Midbrain (tissue), 1 donor: ENCODE measurements around the gene PDILT.

Experiments
- DNase-seq: peaks from one replicate; lab custom pipeline; 2025; lab: John Stamatoyannopoulos, UW

PDILT gene

DNA sequence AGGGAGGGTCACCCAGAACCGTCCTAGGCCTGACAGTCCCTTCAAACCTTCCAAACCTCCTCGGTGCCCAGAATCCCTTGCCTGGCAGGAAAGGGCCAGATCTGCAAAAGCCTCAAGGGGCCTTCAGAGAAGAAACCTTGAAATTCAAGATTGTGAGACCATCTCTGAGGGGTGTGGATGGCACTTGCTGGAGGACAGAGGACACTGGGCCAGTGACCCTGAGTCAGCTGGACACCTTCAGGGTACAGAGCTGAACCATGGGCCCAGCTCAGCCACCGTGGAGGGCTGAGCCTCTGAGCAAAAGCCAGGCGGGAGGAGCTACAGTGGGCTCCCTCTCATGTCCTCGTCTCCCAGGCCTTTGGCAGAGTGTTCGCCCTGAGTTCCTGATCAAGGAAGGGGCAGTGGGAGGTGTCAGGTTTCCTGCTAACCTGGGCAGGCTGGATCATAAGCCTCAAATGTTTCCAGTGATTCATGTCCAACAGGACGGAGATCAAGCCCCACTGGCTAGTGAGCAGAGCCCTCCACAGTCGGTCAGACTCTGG, 3.0 kb downstream of the PDILT start:
- no peak for DNase-seq

DNA sequence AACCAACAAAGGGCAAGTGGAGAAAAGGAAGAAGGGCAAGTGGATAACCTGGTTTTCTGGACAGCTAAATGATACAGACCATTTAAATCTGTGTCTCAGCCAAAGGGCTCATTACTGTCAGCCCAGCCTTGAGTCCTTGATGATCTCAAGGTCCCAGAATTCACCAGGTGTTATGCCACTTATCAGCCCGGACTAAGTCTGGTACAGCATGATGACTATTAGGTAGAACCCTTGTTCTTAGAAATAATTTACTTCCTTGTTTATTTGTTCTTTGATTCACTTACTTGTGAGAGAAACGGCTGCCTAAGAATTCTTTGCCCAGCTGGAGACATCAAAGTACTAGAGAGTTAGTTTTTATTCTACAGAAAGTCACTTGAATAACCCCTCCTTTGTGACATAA, 3.5 kb downstream of the PDILT start:
- no peak for DNase-seq

- no peak for DNase-seq
Observed at GRCh38 chr16:20399185-20399584, 5.4 kb downstream of the PDILT start.

GRCh38 chr16:20398603-20399002, 5.9 kb downstream of the PDILT start:
- DNase-seq: no peak

DNA sequence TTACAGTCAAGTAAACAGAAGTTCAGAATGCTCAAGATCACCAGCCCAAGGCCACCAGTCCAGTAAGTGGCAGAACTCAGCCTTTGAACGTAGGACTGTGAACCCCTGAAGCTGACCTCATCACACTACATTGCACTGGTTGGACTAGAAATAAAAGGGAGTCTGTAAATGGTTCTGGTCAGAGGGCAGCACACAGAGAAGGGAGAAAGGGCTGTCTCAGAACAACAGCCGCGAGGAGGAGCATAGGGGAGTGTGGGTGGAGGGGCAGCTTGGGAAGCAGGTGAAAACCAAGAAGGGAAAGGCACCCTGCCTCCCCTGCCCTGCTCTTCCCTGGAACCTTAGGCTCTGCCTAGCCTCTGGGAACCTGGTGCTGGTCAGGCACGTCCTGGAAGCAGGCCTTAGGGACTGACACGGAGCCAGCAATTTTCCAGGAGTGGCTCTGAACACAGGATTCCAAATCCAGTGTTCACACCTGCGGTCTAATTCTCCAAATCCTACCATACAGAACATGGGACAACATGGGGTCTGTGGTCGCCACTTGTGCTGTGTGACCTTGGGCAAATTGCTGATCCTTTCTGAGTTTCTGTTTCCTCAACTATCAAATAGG, 7.0 kb downstream of the PDILT start:
- DNase-seq: no peak

- DNase-seq: no peak
Observed at GRCh38 chr16:20396846-20397467, 7.6 kb downstream of the PDILT start.

- DNase-seq: no peak
Observed at GRCh38 chr16:20395946-20396345, 8.6 kb downstream of the PDILT start.

DNA sequence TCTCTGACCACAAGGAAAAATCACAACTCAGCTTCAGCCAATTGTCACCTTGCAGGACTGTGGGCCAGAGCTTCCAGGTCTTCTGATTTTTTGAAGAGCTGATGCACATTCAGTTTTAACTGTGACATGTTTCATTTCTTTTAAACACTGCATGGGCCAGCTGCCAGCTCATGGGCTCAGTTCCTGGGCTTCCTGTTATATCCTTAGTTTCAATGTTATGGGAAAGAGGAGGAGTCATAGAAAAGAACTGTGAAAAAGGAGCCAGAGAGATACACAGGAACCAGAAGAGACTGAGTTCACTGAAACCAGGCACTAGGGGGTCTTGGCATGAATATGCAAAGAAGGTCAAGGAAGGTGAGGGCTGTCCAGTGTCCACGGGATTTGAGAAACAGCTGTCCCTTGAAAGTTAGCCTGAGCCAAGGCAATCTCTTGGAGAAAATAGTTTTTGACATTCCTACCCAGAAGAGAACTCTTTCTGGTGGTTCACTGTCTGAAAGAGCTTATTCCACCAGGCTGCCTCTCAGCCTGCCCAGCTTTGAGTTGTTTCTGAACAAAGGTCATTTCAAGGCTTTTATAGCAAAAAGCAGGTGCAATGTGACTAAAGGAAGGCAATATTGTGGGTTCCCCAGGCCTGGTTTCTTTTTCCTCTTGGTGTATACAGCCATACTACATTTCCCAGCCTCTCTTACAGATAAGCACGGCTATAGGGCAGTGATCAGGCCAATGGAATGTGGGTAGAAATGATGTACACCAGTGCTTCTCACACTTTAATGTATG, 10.5 kb downstream of the PDILT start:
- DNase-seq: no peak

DNA sequence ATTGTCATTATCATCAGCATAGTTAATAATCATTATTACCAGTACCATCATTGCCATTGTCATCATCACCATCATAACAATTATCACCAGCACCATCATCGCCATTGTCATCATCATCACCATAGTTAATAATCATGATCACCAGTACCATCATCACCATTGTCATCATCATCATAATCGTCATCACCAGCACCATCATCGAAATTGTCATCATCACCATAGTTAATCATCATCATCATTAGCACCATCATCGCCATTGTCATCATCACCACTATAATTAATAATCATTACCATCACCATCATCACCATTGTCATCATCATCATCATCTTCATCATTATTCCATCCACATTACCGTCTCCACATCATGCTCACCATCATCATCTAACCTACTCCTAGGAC, 13.5 kb downstream of the PDILT start:
- DNase-seq: no peak

GRCh38 chr16:20388854-20389253, 15.7 kb downstream of the PDILT start:
- DNase-seq: no peak

DNA sequence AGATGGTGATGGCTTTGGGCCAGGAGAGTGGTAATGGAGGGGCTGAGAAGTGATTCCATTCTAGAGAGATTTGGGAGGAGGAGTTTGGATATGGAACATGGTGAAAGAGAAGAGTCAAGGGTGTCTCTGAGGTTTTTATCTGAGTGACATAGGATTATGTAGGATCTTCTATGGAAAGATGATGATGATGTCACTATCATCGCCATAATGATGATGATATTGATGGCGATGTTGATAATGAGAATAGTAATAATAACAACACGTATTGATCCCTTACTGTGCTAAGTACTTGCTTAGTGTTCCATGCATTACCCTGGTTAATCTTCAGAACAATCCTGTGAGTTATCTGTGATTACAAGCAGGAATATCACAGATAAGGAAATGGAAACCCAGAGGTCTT, 16.6 kb downstream of the PDILT start:
- DNase-seq: no peak

DNA sequence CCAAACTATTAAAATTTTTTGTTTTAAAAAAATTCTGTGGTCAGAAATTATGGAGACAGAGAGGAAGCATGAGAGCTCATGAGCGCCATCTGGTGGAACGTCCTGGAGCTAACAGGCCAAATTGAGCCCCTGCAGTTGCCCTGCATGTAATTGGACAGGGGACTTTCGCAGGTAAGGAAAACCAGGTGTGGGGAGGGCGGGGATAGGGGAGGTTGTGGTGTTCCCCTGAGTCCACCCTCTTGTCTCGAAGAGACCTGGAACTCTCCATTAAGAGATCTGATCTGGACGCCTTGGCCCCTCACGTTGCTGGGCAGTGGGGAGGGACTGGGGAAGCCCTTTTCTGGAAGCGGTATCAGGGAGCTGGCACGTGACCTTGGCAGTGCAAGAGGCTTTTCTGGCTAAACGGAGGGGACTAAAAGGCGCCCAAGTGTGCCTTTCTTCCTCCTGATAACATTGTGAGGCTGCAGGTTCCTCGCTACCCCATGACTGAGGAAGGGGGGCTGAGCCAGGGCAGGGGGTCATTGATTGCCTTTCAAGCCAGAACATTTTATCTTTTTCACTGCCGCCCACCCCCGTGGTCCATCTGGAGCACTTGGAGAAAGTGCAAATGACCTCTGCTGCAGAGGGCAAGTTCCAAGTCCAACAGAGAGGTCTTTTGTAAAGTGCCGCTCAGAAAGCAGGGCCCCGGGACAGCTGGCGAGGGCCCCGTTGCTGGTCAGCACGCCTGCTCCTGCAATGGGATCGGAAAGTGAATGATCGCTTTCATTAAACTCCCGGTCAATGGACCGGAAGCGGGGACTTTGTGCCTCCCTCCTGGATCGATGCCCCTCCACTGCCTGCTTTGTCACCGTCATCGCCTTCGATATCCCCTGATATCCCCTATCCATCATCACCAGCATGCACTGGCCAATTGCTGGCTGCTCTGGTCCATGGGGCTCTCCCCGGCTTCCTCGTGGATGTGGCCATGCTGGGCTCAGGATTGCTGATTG, 18.4 kb downstream of the PDILT start:
- DNase-seq: peak; percentile 61

- DNase-seq: peak; percentile 76
Observed at GRCh38 chr16:20383106-20384029, 21.2 kb downstream of the PDILT start.

- no peak for DNase-seq
Observed at GRCh38 chr16:20382202-20382948, 22.2 kb downstream of the PDILT start.

GRCh38 chr16:20380782-20381181, 23.8 kb downstream of the PDILT start:
- no peak for DNase-seq

- no peak for DNase-seq
Observed at GRCh38 chr16:20377181-20377580, 27.4 kb downstream of the PDILT start.

GRCh38 chr16:20372701-20373100, 31.8 kb downstream of the PDILT start:
- DNase-seq: no peak

DNA sequence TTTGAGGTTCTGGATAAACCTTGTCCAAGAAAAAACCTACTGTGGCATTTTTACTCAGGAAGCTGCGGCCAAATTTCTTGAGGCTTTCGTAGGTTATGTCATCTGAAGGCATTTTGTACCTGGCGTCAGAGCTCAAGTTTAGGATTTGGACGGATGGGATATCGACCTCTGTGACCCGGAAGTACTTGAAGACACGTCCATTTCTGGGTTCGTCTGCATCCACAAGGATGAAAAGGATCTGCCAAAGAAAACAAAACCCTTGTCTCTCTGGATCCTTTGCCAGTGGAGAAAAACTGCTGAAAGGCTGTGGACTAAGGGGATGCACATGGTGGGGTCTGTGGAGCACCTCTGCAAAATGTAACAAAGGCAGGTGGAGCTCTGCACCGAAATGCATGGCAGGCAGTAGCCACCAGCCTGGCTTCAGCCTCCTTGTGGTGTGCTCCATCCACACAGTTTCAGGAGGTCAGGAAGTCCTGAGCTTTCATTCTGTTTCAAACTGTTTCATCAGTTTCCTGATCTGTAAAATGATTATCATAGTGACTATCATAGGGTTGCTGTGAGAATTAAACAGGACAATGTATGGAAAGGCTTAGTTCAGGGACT, 35.0 kb downstream of the PDILT start:
- no peak for DNase-seq

- no peak for DNase-seq
Observed at GRCh38 chr16:20364051-20364450, 40.5 kb downstream of the PDILT start.

- DNase-seq: no peak
Observed at GRCh38 chr16:20363191-20363590, 41.3 kb downstream of the PDILT start.
